Measurements from ENCODE around the gene COL1A2. TPM values are rescaled to one million over a fixed set of nuclear protein-coding genes. Genes with fewer than 3 reads are reported as not detected.

COL1A2 gene
- total RNA-seq, 1 experiment from 2014 or later, result 3.0 TPM

DNA sequence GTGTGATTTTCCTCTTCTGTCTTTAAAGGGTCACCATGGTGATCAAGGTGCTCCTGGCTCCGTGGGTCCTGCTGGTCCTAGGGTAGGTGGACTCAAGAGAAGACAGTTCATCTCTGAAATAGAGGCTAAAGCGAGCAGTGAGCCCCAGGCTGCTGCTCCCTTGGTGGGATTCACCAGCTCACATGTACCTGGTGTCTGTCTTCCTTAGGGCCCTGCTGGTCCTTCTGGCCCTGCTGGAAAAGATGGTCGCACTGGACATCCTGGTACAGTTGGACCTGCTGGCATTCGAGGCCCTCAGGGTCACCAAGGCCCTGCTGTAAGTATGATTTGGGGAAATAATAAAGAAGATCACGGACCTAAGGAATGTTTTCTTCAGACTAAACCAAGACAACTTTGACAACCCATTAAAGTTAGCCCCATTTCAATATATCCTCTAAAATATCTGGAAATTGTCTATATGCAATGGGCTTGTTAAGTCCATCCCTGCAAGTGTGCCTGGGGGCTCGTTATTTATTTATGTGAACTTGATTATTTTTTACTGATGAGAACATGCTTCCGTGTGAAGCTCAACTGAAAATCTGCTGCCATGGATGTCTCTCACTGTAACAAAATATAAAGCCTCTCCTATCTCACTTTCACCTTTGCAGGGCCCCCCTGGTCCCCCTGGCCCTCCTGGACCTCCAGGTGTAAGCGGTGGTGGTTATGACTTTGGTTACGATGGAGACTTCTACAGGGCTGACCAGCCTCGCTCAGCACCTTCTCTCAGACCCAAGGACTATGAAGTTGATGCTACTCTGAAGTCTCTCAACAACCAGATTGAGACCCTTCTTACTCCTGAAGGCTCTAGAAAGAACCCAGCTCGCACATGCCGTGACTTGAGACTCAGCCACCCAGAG is 32.5 kb downstream of the COL1A2 start:
- Histone ChIP-seq H3K9ac (ENCODE audit: low read length) (no peak overlapping the region), H3K9me3 (ENCODE audit: control insufficient read depth in 1 of 2, insufficient read depth in 1 of 2, low read depth in 1 of 2, low read length in 2 of 2) (no peaks in the 10 kb centered on the region), H3K9me2 (ENCODE audit: insufficient read depth) (no peaks in the 10 kb centered on the region; the same call in 1 of the 2 replicates), H4K20me1 (ENCODE audit: insufficient read depth) (no peaks in the 10 kb centered on the region), H3K4me2 (ENCODE audit: low read length) (no peak overlapping the region), H3K36me3 (ENCODE audit: control insufficient read depth in 1 of 2, insufficient read depth in 2 of 2, low read length in 2 of 2) (no peaks in the 10 kb centered on the region), H3K4me3 (replicated peaks in 1 of 2; ENCODE audit: low read depth in 1 of 2, low read length in 2 of 2) (no peak overlapping the region), H3K27me3 (ENCODE audit: insufficient read depth, low read length) (no peaks in the 10 kb centered on the region), H3K27ac (ENCODE audit: low read depth, low read length) (no peak overlapping the region), H3K79me2 (ENCODE audit: insufficient read depth, low read length) (no peaks in the 10 kb centered on the region), H3K4me1 (ENCODE audit: control insufficient read depth in 1 of 2, insufficient read depth in 2 of 2, low read length in 2 of 2) (no peaks in the 10 kb centered on the region), H2AFZ (ENCODE audit: low read depth, low read length, poor library complexity, severe bottlenecking) (no peak overlapping the region)
- RAD21 ChIA-PET (ENCODE audit: low non-redundant PET in 1 of 2, low total read pairs in 2 of 2, uncharacterized antibody in 2 of 2, unreplicated experiment in 2 of 2), result no interaction called here
- no TSS peak for BruUV-seq (replicated peaks)
- no peak for ATAC-seq
- DNase-seq (ENCODE audit: low read depth, low spot score), result no peak
- intact Hi-C loops (cut with micrococcal nuclease), result no loop called here
- POLR2A ChIA-PET, result no interaction called here
- CTCF ChIA-PET, result no interaction called here
- TF ChIP-seq RAD21 (IDR thresholded peaks at IDR 0.05; ENCODE audit: low read depth) (no peak), POLR2A (IDR thresholded peaks at IDR 0.05; ENCODE audit: borderline replicate concordance, extremely low read depth, insufficient read depth, insufficient read length) (no peak), TCF7L2 (IDR thresholded peaks at IDR 0.05; ENCODE audit: borderline replicate concordance, extremely low read depth, insufficient read depth, insufficient read length) (no peak), ZFX (IDR thresholded peaks at IDR 0.05) (no peak), POLR2AphosphoS5 (IDR thresholded peaks at IDR 0.05; ENCODE audit: low read depth, low read length) (no peak), SIN3A (IDR thresholded peaks at IDR 0.05; ENCODE audit: low read depth) (no peak), SP1 (IDR thresholded peaks at IDR 0.05; ENCODE audit: low read depth) (no peak)
- TF ChIP-seq, protein P1, sequence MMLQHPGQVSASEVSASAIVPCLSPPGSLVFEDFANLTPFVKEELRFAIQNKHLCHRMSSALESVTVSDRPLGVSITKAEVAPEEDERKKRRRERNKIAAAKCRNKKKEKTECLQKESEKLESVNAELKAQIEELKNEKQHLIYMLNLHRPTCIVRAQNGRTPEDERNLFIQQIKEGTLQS (IDR thresholded peaks at IDR 0.05), result no peak
- TF ChIP-seq, protein P2, sequence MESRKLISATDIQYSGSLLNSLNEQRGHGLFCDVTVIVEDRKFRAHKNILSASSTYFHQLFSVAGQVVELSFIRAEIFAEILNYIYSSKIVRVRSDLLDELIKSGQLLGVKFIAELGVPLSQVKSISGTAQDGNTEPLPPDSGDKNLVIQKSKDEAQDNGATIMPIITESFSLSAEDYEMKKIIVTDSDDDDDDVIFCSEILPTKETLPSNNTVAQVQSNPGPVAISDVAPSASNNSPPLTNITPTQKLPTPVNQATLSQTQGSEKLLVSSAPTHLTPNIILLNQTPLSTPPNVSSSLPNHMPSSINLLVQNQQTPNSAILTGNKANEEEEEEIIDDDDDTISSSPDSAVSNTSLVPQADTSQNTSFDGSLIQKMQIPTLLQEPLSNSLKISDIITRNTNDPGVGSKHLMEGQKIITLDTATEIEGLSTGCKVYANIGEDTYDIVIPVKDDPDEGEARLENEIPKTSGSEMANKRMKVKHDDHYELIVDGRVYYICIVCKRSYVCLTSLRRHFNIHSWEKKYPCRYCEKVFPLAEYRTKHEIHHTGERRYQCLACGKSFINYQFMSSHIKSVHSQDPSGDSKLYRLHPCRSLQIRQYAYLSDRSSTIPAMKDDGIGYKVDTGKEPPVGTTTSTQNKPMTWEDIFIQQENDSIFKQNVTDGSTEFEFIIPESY (IDR thresholded peaks at IDR 0.05; ENCODE audit: extremely low read depth, insufficient replicate concordance, low read length), result no peak

Measured in HCT116 (cell line).